ENCODE measurements around the gene TICAM2. TPM values are rescaled to one million over a fixed set of nuclear protein-coding genes. Genes with fewer than 3 reads are reported as not detected.

Gene TICAM2
- total RNA-seq, 1 experiment from 2014 or later = 0.24 TPM

DNA sequence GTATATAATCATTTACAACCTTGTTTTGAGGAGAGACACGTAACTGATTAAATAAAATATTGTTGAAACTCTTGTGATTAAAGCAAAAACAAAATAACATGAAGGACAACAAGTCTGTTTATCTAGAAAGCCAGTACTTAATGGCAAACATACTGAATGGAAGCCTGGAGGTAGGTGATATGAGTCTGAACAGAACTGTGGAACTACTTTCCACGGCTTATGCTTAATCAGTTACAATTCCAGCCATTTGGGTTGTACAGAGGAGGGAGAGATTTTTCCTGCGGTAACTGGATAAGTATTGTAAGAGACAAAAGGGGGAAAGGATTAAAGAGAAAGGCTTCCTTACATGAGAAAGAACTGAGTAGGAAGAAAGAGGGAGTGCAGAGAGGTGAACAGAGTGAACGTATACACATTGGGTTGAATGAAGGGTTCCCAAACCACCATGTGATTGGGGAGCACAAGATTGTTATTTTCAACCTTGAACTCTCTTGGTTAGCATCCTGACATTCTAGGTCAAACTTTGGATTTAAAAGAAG lies 19.2 kb upstream of the TICAM2 start:
- Histone ChIP-seq H4K91ac (ENCODE audit: insufficient read length, low read depth, low read length) (no peak overlapping the region), H3K4me1 (ENCODE audit: insufficient read depth, low read length) (no peaks in the 10 kb centered on the region; the same call in 1 of the 2 replicates), H3K4me2 (ENCODE audit: insufficient read depth, insufficient read length, low read length) (no peak overlapping the region), H3K79me1 (ENCODE audit: insufficient read depth, low read depth, low read length, poor library complexity, severe bottlenecking) (peaks cover 10% of the 10 kb centered on the region), H3K23me2 (ENCODE audit: insufficient read length, low read depth, low read length, poor library complexity, severe bottlenecking) (peaks cover 2% of the 10 kb centered on the region), H2BK15ac (ENCODE audit: low read depth, low read length) (no peak overlapping the region), H4K5ac (ENCODE audit: insufficient read length, low read depth, low read length) (no peak overlapping the region), H3K27me3 (ENCODE audit: insufficient read depth, low read length) (no peaks in the 10 kb centered on the region), H4K8ac (replicated peaks; ENCODE audit: insufficient read length, low read depth, low read length) (no peak overlapping the region), H3K9ac (ENCODE audit: extremely low read depth, insufficient read length, low read length) (no peak overlapping the region), H3K4ac (ENCODE audit: low read depth, low read length) (no peak overlapping the region), H2BK5ac (ENCODE audit: insufficient read length, low read length) (no peak overlapping the region), H3K23ac (ENCODE audit: insufficient read length, low read depth, low read length) (no peak overlapping the region), H3K56ac (ENCODE audit: insufficient read length, low read depth, low read length) (no peak overlapping the region), H2BK12ac (ENCODE audit: insufficient read length, low read depth, low read length) (no peak overlapping the region), H3K27ac (ENCODE audit: insufficient read length, low read depth, low read length) (no peak overlapping the region), H3T11ph (ENCODE audit: low read length) (no peak overlapping the region), H3K9me3 (ENCODE audit: control insufficient read depth, low read depth, low read length) (no peaks in the 10 kb centered on the region), H3K14ac (ENCODE audit: insufficient read depth, low read length) (no peak overlapping the region), H3K18ac (ENCODE audit: insufficient read length, low read depth, low read length) (no peak overlapping the region), H4K20me1 (ENCODE audit: control insufficient read depth, insufficient read depth, insufficient read length) (no peaks in the 10 kb centered on the region), H2AK5ac (ENCODE audit: insufficient read length, low read length) (no peak overlapping the region), H2BK120ac (ENCODE audit: low read depth, low read length, poor library complexity, severe bottlenecking) (no peak overlapping the region), H2BK20ac (ENCODE audit: low read depth, low read length, poor library complexity, severe bottlenecking) (no peak overlapping the region), H2AFZ (ENCODE audit: low read length) (no peak overlapping the region), H3K79me2 (ENCODE audit: insufficient read depth, low read length) (peaks cover 25% of the 10 kb centered on the region; the same call in 1 of the 2 replicates)
- TF ChIP-seq, protein P1, sequence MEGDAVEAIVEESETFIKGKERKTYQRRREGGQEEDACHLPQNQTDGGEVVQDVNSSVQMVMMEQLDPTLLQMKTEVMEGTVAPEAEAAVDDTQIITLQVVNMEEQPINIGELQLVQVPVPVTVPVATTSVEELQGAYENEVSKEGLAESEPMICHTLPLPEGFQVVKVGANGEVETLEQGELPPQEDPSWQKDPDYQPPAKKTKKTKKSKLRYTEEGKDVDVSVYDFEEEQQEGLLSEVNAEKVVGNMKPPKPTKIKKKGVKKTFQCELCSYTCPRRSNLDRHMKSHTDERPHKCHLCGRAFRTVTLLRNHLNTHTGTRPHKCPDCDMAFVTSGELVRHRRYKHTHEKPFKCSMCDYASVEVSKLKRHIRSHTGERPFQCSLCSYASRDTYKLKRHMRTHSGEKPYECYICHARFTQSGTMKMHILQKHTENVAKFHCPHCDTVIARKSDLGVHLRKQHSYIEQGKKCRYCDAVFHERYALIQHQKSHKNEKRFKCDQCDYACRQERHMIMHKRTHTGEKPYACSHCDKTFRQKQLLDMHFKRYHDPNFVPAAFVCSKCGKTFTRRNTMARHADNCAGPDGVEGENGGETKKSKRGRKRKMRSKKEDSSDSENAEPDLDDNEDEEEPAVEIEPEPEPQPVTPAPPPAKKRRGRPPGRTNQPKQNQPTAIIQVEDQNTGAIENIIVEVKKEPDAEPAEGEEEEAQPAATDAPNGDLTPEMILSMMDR (conservative IDR thresholded peaks at IDR 0.05) = no peak
- Mint-ChIP-seq H3K27ac (no peak overlapping the region), H3K4me1 (peaks cover 16 to 17% of the 10 kb centered on the region in 2 experiments), H3K9me3 (no peaks in the 10 kb centered on the region), H3K36me3 (ENCODE audit: insufficient read depth in 1 of 3, low read depth in 3 of 3) (peaks cover 7 to 33% (median 25%) of the 10 kb centered on the region in 3 experiments; a peak in 6 of 7 replicates), H3K4me3 (no peak overlapping the region), H3K27me3 (ENCODE audit: low read depth) (no peaks in the 10 kb centered on the region)
- WGBS (ENCODE audit: extremely low coverage, insufficient read length, low lambda C conversion rate) = no CpG with 5 or more reads among the region's 4 CpGs
- DNase-seq = no peak

Data from H9 (cell line).